DMS79 (cell line): ENCODE results near the gene GYPC.
"Not testable (repeated sequence)": the region's sequence is repeated elsewhere in the genome, so short reads cannot be mapped to it uniquely, and the experiment has no call there.

ENCODE experiments used
- DNase-seq: peaks from one replicate; lab custom pipeline; 2025; lab: John Stamatoyannopoulos, UW

The GYPC gene

GRCh38 chr2:126671488-126671887 lies 15.5 kb downstream of the GYPC start:
- DNase-seq = no peak

- DNase-seq = no peak
Measured at GRCh38 chr2:126672980-126673605, 17.1 kb downstream of the GYPC start.

- no peak for DNase-seq
Measured at GRCh38 chr2:126674075-126674744, 18.3 kb downstream of the GYPC start.

GRCh38 chr2:126675637-126676036 lies 19.7 kb downstream of the GYPC start:
- no peak for DNase-seq

GRCh38 chr2:126676221-126677175 lies 20.5 kb downstream of the GYPC start:
- DNase-seq = no peak

GRCh38 chr2:126677176-126677538 lies 21.2 kb downstream of the GYPC start:
- no peak for DNase-seq

GRCh38 chr2:126678269-126679065 lies 22.5 kb downstream of the GYPC start:
- DNase-seq = no peak

GRCh38 chr2:126679094-126679713 lies 23.2 kb downstream of the GYPC start:
- DNase-seq = no peak

GRCh38 chr2:126681505-126681904 lies 25.5 kb downstream of the GYPC start:
- DNase-seq = no peak

GRCh38 chr2:126685629-126686028 lies 29.7 kb downstream of the GYPC start:
- no peak for DNase-seq

GRCh38 chr2:126686286-126686685 lies 30.3 kb downstream of the GYPC start:
- DNase-seq = no peak

GRCh38 chr2:126686841-126687485 lies 31.0 kb downstream of the GYPC start:
- no peak for DNase-seq

- no peak for DNase-seq
Measured at GRCh38 chr2:126687503-126687902, 31.5 kb downstream of the GYPC start.

- DNase-seq = not testable (repeated sequence)
Measured at GRCh38 chr2:126688594-126688993, 32.6 kb downstream of the GYPC start.

- not testable (repeated sequence) for DNase-seq
Measured at GRCh38 chr2:126692241-126692640, 36.3 kb downstream of the GYPC start.

GRCh38 chr2:126692934-126693592 lies 37.1 kb downstream of the GYPC start:
- DNase-seq = not testable (repeated sequence)

GRCh38 chr2:126696644-126697520 lies 40.9 kb downstream of the GYPC start:
- no peak for DNase-seq

GRCh38 chr2:126698376-126698775 lies 42.4 kb downstream of the GYPC start:
- no peak for DNase-seq

- no peak for DNase-seq
Measured at GRCh38 chr2:126699018-126699417, 43.1 kb downstream of the GYPC start.
